PFSK-1 (cell line): ENCODE data around the gene APOA4.

Source experiments
- FOXP2 ChIP-seq: optimal IDR thresholded peaks from 2 replicates; pipeline ENCODE3; 2011; ENCODE audit warnings: borderline replicate concordance, control low read depth, inconsistent platforms; ENCODE audit not compliant: insufficient read depth; ENCODE audit errors: extremely low read length, extremely low read depth
- POLR2AphosphoS5 ChIP-seq: IDR thresholded peaks from 2 replicates; pipeline ENCODE4 v1.6.1; 2012; ENCODE audit warnings: low read depth, mild to moderate bottlenecking, control low read depth, low read length, moderate library complexity
- SIN3A ChIP-seq: IDR thresholded peaks from 2 replicates; pipeline ENCODE4 v1.6.1; 2012; ENCODE audit warnings: mild to moderate bottlenecking, low read length, moderate library complexity, borderline replicate concordance; ENCODE audit not compliant: insufficient read depth
- TAF1 ChIP-seq: IDR thresholded peaks from 2 replicates; pipeline ENCODE4 v1.6.1; 2012; ENCODE audit warnings: low read length, control low read depth, borderline replicate concordance; ENCODE audit not compliant: insufficient read depth
- TF ChIP-seq, protein P1 (sequence below), 2 experiments: IDR thresholded peaks; 2 replicates each; pipeline versions ENCODE4 v1.6.1 to v1.8.0; 2011 to 2012; ENCODE audit warnings: low read depth in 2 of 2, low read length in 2 of 2, control low read depth in 1 of 2, inconsistent platforms in 1 of 2, mild to moderate bottlenecking in 1 of 2, moderate library complexity in 1 of 2; ENCODE audit not compliant: insufficient read depth in 1 of 2

The APOA4 gene

DNA sequence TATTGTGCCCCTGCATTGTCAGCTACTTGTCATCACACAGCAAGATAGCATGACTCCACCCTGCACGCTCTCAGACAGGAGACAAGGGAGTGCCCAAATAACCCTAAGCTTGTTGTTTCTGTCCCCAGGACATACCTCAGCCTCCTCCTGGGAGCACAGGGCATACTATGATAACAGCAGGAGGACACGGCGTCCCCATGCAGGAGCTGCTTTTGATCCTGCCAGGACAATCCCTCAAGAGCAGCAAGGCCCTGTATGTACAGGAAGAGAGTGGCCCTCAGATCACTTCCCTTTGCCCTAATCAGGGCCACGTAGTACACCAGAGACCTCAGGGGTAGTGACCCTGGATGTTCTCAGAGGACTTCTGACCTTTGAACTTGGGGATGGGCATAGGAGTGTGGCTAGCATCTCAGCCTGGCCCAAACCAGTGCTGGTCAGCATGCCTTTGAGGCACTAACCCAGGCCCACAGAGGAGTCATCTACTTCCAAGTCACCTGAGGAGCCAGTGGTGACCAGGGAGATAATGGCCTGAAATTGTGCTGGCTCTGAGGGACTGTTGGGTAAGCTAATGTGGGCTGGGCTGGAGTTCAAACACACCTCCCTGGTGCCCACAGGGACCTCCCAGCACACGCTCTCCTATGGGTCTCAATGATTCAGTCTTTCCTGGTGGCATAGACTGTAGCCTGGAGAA lies 9.2 kb downstream of the APOA4 start:
- TF ChIP-seq FOXP2 (no peak), POLR2AphosphoS5 (no peak), TAF1 (no peak), SIN3A (no peak)
- TF ChIP-seq, protein P1, sequence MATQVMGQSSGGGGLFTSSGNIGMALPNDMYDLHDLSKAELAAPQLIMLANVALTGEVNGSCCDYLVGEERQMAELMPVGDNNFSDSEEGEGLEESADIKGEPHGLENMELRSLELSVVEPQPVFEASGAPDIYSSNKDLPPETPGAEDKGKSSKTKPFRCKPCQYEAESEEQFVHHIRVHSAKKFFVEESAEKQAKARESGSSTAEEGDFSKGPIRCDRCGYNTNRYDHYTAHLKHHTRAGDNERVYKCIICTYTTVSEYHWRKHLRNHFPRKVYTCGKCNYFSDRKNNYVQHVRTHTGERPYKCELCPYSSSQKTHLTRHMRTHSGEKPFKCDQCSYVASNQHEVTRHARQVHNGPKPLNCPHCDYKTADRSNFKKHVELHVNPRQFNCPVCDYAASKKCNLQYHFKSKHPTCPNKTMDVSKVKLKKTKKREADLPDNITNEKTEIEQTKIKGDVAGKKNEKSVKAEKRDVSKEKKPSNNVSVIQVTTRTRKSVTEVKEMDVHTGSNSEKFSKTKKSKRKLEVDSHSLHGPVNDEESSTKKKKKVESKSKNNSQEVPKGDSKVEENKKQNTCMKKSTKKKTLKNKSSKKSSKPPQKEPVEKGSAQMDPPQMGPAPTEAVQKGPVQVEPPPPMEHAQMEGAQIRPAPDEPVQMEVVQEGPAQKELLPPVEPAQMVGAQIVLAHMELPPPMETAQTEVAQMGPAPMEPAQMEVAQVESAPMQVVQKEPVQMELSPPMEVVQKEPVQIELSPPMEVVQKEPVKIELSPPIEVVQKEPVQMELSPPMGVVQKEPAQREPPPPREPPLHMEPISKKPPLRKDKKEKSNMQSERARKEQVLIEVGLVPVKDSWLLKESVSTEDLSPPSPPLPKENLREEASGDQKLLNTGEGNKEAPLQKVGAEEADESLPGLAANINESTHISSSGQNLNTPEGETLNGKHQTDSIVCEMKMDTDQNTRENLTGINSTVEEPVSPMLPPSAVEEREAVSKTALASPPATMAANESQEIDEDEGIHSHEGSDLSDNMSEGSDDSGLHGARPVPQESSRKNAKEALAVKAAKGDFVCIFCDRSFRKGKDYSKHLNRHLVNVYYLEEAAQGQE (IDR thresholded peaks at IDR 0.05; ENCODE audit: insufficient read depth in 1 of 2, low read depth in 2 of 2, low read length in 2 of 2) = no peak

DNA sequence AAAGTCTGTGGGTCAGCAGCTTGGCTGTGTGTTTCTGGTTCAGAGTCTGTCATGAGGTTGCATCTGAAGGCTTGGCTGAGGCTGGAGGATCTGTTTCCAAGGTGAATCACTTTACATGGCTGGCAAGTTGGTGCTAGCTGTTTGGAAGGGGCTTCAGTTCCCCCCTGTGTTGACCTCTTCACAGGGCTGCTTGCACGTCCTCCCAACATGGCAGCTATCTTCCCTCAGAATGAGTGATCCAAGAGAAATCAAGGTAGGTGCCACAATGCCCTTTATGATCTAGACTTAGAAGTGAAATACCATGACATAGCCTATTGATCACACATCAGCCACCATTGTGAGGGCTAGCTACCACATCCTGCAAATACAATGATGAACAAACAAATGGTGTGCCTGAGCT lies 9.9 kb downstream of the APOA4 start:
- no peak for TF ChIP-seq SIN3A
- TF ChIP-seq FOXP2 = no peak

- TF ChIP-seq TAF1 (no peak), SIN3A (no peak)
- TF ChIP-seq, protein P1 (IDR thresholded peaks at IDR 0.05; ENCODE audit: insufficient read depth in 1 of 2, low read depth in 2 of 2, low read length in 2 of 2) = no peak
Measured at GRCh38 chr11:116812109-116812508, 11.0 kb downstream of the APOA4 start.

DNA sequence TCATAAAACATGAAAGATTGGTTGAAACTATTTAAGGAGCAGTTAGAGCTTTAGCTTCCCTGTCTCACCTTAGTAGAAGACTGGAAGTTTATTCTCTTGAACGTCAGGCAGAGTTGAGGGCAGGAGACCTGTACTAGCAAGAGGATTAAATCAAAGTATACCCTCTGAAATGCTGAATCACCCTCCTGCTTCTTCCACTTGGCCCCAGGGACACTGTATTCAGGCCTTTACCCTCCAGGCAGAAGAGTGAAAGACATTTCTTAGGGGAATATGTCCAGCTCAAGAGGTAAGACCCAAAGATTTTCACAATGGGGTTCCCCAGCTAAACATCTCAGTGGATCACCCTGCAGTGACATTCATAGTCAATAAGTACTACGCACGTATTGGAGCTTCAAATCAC lies 11.9 kb downstream of the APOA4 start:
- TF ChIP-seq TAF1 = no peak
- no peak for TF ChIP-seq SIN3A
- TF ChIP-seq POLR2AphosphoS5 = no peak
- TF ChIP-seq, protein P1 (IDR thresholded peaks at IDR 0.05; ENCODE audit: insufficient read depth in 1 of 2, low read depth in 2 of 2, low read length in 2 of 2) = no peak
- no peak for TF ChIP-seq FOXP2

GRCh38 chr11:116808262-116809175 lies 14.6 kb downstream of the APOA4 start:
- TF ChIP-seq TAF1 (no peak), SIN3A (no peak), POLR2AphosphoS5 (no peak), FOXP2 (no peak)
- TF ChIP-seq, protein P1 (IDR thresholded peaks at IDR 0.05; ENCODE audit: insufficient read depth in 1 of 2, low read depth in 2 of 2, low read length in 2 of 2) = no peak
